Measurements from ENCODE around the gene LBH. TPM values are rescaled to one million over a fixed set of nuclear protein-coding genes. Genes with fewer than 3 reads are reported as not detected.

The LBH gene
- polyA plus RNA-seq, 1 of the 3 experiments (the other 2 are of a cell fraction) = 22.8 TPM

DNA sequence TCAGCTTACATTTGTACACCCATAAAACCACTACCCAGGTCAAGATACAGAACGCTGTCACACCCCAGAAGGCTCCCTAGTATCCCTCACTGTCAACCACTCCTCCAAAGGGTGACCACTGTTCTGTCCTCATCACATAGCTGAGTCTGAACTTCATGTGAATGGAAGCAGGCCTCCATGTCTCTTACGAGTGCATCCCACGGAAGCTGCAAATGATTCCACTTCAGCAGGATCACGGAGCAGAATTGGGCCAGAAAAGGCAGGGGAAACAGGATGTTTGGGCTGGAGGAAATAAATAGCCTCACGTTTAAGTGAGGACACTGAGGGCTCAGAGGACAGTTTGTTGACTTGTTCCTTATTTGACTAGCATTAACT lies 38.4 kb downstream of the LBH start:
- H3K4me1 ChIP-seq (ENCODE audit: control insufficient read depth in 1 of 2, insufficient read depth in 2 of 2, low read depth in 1 of 2, low read length in 1 of 2) = peaks cover 0 to 14% of the 10 kb centered on the region in 2 experiments; a peak in 2 of 4 replicates
- TF ChIP-seq TCF12 (IDR thresholded peaks at IDR 0.05) = no peak
- no peak for TF ChIP-seq RCOR1 (IDR thresholded peaks at IDR 0.05; ENCODE audit: low read length)
- TF ChIP-seq USF1 (IDR thresholded peaks at IDR 0.05; ENCODE audit: borderline replicate concordance, low read depth) = no peak
- TF ChIP-seq MXI1 (IDR thresholded peaks at IDR 0.05; ENCODE audit: low read depth, low read length) = no peak
- TF ChIP-seq CHD2 (IDR thresholded peaks at IDR 0.05; ENCODE audit: low read length, partially characterized antibody) = no peak
- TF ChIP-seq, protein P1, sequence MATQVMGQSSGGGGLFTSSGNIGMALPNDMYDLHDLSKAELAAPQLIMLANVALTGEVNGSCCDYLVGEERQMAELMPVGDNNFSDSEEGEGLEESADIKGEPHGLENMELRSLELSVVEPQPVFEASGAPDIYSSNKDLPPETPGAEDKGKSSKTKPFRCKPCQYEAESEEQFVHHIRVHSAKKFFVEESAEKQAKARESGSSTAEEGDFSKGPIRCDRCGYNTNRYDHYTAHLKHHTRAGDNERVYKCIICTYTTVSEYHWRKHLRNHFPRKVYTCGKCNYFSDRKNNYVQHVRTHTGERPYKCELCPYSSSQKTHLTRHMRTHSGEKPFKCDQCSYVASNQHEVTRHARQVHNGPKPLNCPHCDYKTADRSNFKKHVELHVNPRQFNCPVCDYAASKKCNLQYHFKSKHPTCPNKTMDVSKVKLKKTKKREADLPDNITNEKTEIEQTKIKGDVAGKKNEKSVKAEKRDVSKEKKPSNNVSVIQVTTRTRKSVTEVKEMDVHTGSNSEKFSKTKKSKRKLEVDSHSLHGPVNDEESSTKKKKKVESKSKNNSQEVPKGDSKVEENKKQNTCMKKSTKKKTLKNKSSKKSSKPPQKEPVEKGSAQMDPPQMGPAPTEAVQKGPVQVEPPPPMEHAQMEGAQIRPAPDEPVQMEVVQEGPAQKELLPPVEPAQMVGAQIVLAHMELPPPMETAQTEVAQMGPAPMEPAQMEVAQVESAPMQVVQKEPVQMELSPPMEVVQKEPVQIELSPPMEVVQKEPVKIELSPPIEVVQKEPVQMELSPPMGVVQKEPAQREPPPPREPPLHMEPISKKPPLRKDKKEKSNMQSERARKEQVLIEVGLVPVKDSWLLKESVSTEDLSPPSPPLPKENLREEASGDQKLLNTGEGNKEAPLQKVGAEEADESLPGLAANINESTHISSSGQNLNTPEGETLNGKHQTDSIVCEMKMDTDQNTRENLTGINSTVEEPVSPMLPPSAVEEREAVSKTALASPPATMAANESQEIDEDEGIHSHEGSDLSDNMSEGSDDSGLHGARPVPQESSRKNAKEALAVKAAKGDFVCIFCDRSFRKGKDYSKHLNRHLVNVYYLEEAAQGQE (IDR thresholded peaks at IDR 0.05; ENCODE audit: low read depth, low read length) = no peak
- no peak for TF ChIP-seq YY1 (IDR thresholded peaks at IDR 0.05; ENCODE audit: low read depth)
- no peak for TF ChIP-seq SIN3A (IDR thresholded peaks at IDR 0.05; ENCODE audit: borderline replicate concordance, low read depth, low read length)

DNA sequence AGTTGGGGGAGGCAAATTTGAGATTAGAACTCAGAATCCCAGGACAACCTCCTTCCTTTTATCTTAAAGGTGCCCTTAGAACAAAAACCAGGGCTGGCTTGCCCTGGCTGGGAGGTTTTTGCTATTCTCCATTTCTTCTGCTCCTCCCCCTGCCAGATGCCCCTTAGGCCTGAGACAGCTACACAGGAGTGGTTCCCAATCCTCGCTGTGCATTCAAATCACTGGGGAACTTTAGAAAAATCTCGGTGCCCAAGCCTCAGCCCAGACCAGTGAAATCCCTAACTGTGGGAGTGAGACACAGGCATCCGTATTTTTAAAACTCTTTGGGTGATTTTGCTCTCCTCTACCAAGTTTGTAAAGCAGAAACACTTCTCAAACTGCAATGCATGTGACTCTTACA lies 38.8 kb downstream of the LBH start:
- Histone ChIP-seq H2AFZ (ENCODE audit: low read depth) (no peak overlapping the region), H3K9ac (no peak overlapping the region), H3K9me2 (no peaks in the 10 kb centered on the region), H3K4me2 (no peak overlapping the region), H3K4me1 (ENCODE audit: control insufficient read depth in 1 of 2, insufficient read depth in 2 of 2, low read depth in 1 of 2, low read length in 1 of 2) (peaks cover 0 to 18% of the 10 kb centered on the region in 2 experiments; a peak in 2 of 4 replicates), H3K4me3 (ENCODE audit: low read depth in 2 of 2, low read length in 1 of 2) (no peak overlapping the region), H3F3A (replicated peaks; ENCODE audit: insufficient read depth) (peaks cover 11% of the 10 kb centered on the region), H3K9me3 (no peaks in the 10 kb centered on the region), H3K27ac (ENCODE audit: low read depth in 2 of 2, low read length in 1 of 2) (no peak overlapping the region), H4K20me1 (ENCODE audit: insufficient read depth) (no peaks in the 10 kb centered on the region), H3K79me2 (ENCODE audit: insufficient read depth) (no peaks in the 10 kb centered on the region), H3K27me3 (ENCODE audit: insufficient read depth) (no peaks in the 10 kb centered on the region), H3K36me3 (replicated peaks in 1 of 2; ENCODE audit: control insufficient read depth in 1 of 2, insufficient read depth in 2 of 2, low read length in 1 of 2) (no peaks in the 10 kb centered on the region)
- 63% methylated on average over 3 of the region's 3 CpGs for WGBS (ENCODE audit: low lambda C conversion rate)
- no peak for DNase-seq
- CTCF ChIA-PET = interaction anchor here (1.1 to 1.4 kb wide), 2 partner anchors 31 to 437 kb away, joined by 4 read pairs; no protein-coding TSS in a partner anchor
- no peak for TF ChIP-seq ELF1 (IDR thresholded peaks at IDR 0.05)
- TF ChIP-seq NRF1 (IDR thresholded peaks at IDR 0.05; ENCODE audit: low read depth, low read length) = no peak
- TF ChIP-seq POLR2AphosphoS5 (IDR thresholded peaks at IDR 0.05; ENCODE audit: low read depth, low read length) = no peak
- TF ChIP-seq EP300 (IDR thresholded peaks at IDR 0.05; ENCODE audit: borderline replicate concordance in 1 of 2, low read depth in 1 of 2, low read length in 1 of 2) = no peak
- TF ChIP-seq RCOR1 (IDR thresholded peaks at IDR 0.05; ENCODE audit: low read length) = no peak
- no peak for TF ChIP-seq JUND (IDR thresholded peaks at IDR 0.05)
- TF ChIP-seq, protein P1 (IDR thresholded peaks at IDR 0.05; ENCODE audit: low read depth, low read length) = no peak
- no peak for TF ChIP-seq EZH2phosphoT487 (IDR thresholded peaks at IDR 0.05; ENCODE audit: borderline replicate concordance, low read depth)
- TF ChIP-seq FOSL2 (IDR thresholded peaks at IDR 0.05; ENCODE audit: borderline replicate concordance, low read depth) = no peak
- TF ChIP-seq SIN3A (IDR thresholded peaks at IDR 0.05; ENCODE audit: borderline replicate concordance, low read depth, low read length) = no peak
- no peak for TF ChIP-seq FOXJ3 (CRISPR knock-in tag; IDR thresholded peaks at IDR 0.05)
- TF ChIP-seq, protein P2, sequence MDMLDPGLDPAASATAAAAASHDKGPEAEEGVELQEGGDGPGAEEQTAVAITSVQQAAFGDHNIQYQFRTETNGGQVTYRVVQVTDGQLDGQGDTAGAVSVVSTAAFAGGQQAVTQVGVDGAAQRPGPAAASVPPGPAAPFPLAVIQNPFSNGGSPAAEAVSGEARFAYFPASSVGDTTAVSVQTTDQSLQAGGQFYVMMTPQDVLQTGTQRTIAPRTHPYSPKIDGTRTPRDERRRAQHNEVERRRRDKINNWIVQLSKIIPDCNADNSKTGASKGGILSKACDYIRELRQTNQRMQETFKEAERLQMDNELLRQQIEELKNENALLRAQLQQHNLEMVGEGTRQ (IDR thresholded peaks at IDR 0.05; ENCODE audit: borderline replicate concordance, low read depth, low read length) = no peak
- no peak for TF ChIP-seq SMC3 (IDR thresholded peaks at IDR 0.05; ENCODE audit: low read depth, low read length)
- TF ChIP-seq RXRA (IDR thresholded peaks at IDR 0.05; ENCODE audit: borderline replicate concordance, low read depth) = no peak
- TF ChIP-seq MXI1 (IDR thresholded peaks at IDR 0.05; ENCODE audit: low read depth, low read length) = no peak
- POLR2A ChIA-PET = no interaction called here

More for the DNA sequence above, 38.4 kb downstream of the LBH start:
- H3K9me3 ChIP-seq = no peaks in the 10 kb centered on the region
- no peaks in the 10 kb centered on the region for H3K27me3 ChIP-seq (ENCODE audit: insufficient read depth)
- H3K4me3 ChIP-seq (ENCODE audit: low read depth in 2 of 2, low read length in 1 of 2) = no peak overlapping the region
- no peaks in the 10 kb centered on the region for H4K20me1 ChIP-seq (ENCODE audit: insufficient read depth)
- no peak overlapping the region for H3K9ac ChIP-seq
- H3K36me3 ChIP-seq (replicated peaks in 1 of 2; ENCODE audit: control insufficient read depth in 1 of 2, insufficient read depth in 2 of 2, low read length in 1 of 2) = no peaks in the 10 kb centered on the region
- H3F3A ChIP-seq (replicated peaks; ENCODE audit: insufficient read depth) = peaks cover 11% of the 10 kb centered on the region
- POLR2A ChIA-PET = no interaction called here
- WGBS (ENCODE audit: low lambda C conversion rate) = 67% methylated on average over 5 of the region's 5 CpGs
- no peak overlapping the region for H3K4me2 ChIP-seq
- H3K79me2 ChIP-seq (ENCODE audit: insufficient read depth) = no peaks in the 10 kb centered on the region
- no peak overlapping the region for H3K27ac ChIP-seq (ENCODE audit: low read depth in 2 of 2, low read length in 1 of 2)
- DNase-seq = no peak
- H2AFZ ChIP-seq (ENCODE audit: low read depth) = no peak overlapping the region
- CTCF ChIA-PET = interaction anchor here (1.1 to 1.4 kb wide), 2 partner anchors 31 to 437 kb away, joined by 4 read pairs; no protein-coding TSS in a partner anchor
- no peaks in the 10 kb centered on the region for H3K9me2 ChIP-seq

Data from SK-N-SH (cell line).